NCI-H446 treated with DMSO at 0.1 percent for 48 hours (cell line): Measurements from ENCODE around the gene PNPLA6.
"Not testable (repeated sequence)": the region's sequence is repeated elsewhere in the genome, so short reads cannot be mapped to it uniquely, and the experiment has no call there.

Experiments used
- DNase-seq: peaks from one replicate; lab custom pipeline; 2025; lab: John Stamatoyannopoulos, UW

Gene PNPLA6

DNA sequence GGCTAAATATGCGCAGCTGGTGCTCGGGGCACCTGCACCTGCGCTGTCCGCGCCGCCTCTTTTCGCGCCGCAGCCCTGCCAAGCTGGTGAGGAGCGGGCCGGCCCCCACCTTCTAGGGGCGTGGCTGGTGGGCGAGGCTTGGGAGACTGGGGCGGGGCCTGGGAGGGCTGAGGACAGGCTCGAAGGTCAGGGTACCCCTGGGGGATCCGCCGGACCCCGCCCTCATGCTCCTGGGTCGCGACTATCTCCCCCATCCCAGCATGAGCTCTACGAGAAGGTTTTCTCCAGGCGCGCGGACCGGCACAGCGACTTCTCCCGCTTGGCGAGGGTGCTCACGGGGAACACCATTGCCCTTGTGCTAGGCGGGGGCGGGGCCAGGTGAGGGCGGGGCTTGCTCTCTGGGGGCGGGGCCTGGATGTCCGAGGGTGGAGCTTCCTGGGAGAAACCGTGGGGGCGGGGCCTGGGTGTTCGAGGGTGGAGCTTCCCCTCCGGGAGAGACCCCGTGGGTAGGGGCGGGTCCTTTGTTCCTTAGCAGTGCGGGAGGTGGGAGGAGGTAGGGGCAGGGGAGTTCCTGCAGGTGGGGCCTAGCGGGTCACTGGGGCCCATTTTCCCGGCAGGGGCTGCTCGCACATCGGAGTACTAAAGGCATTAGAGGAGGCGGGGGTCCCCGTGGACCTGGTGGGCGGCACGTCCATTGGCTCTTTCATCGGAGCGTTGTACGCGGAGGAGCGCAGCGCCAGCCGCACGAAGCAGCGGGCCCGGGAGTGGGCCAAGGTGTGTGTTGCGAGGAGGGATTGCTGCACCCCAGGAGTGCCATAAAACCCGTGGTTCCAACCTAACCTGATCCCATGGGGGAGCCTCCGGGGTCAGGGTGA lies 19.7 kb downstream of the PNPLA6 start:
- no peak for DNase-seq

DNA sequence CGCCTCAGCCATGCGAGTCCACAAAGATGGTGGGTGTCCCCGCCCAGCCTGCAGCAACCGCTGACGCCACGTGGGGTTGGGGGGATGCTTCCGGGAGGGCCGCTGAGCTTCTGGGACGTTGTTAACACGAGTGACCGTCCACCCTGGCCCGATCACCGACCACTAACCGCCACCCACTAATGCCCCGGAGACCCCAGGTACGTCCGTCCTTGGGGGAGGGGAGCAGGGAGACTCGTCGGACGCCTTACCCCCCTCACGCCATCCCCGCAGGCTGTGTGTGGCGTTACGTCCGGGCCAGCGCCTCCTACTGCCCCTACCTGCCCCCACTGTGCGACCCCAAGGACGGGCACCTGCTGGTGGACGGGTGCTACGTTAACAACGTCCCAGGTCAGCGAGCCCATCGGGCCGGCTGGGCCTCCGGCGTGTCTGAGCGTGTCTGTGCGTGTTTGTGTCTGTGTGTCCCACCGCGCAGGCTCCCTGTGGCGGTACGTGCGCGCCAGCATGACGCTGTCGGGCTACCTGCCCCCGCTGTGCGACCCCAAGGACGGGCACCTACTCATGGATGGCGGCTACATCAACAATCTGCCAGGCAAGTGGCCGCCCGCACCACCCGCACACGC lies 21.3 kb downstream of the PNPLA6 start:
- no peak for DNase-seq

DNA sequence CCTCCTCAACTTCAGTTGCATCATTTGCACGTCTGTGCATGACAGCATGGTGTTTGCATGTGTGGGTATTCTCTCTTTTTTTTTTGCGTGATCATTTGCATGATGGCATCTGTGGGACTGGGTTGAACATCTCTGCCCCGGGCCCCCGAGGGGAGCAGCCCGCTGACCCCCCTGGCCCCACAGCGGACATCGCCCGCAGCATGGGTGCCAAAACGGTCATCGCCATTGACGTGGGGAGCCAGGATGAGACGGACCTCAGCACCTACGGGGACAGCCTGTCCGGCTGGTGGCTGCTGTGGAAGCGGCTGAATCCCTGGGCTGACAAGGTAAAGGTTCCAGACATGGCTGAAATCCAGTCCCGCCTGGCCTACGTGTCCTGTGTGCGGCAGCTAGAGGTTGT lies 23.1 kb downstream of the PNPLA6 start:
- no peak for DNase-seq

DNA sequence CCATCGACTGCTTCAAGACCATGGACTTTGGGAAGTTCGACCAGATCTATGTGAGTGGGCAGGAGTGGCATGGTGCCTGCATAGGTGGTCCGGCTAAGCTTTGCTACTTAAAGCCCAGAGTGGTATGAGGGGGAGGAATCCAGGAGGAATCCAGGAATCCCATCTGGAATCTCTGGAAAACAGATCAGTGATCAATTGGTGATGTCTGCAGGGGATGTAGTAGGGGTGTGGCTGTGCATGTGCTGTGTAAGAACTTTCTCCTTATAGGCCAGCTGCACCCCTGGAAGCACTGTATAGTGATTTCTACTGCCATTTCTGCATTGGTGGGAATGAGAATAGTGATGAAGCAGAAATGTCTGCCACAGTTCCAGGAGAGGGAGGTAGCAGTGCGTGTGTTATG lies 23.6 kb downstream of the PNPLA6 start:
- no peak for DNase-seq

DNA sequence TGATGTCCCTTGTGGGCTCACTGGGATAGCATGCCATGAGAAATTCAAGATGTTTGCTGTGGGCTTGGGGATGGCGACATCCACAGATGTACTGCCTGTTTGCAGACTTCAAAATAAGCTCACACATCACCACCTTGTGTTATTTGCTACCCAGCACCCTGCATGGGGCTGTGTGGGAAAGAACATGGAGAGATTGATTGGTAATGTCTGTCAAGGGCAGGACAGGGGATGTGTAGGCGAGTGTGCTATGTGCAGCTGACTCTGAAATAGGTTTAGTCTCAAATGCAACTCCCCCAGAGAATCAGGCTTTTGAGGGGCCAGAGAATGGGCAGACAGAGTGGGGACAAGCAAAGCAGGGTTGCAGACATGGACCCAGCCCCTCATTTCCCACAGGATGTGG lies 24.7 kb downstream of the PNPLA6 start:
- DNase-seq: no peak

DNA sequence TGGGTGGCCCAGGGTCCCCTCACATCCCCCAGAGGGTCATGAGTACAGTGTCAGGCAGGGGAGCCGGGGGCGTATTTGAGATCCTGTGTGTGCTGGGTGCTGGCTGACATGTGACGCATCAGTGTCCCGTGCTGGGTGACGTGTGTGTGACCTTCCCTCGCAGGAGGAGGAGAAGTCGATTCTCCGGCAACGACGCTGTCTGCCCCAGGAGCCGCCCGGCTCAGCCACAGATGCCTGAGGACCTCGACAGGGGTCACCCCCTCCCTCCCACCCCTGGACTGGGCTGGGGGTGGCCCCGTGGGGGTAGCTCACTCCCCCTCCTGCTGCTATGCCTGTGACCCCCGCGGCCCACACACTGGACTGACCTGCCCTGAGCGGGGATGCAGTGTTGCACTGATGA lies 25.8 kb downstream of the PNPLA6 start:
- no peak for DNase-seq

DNA sequence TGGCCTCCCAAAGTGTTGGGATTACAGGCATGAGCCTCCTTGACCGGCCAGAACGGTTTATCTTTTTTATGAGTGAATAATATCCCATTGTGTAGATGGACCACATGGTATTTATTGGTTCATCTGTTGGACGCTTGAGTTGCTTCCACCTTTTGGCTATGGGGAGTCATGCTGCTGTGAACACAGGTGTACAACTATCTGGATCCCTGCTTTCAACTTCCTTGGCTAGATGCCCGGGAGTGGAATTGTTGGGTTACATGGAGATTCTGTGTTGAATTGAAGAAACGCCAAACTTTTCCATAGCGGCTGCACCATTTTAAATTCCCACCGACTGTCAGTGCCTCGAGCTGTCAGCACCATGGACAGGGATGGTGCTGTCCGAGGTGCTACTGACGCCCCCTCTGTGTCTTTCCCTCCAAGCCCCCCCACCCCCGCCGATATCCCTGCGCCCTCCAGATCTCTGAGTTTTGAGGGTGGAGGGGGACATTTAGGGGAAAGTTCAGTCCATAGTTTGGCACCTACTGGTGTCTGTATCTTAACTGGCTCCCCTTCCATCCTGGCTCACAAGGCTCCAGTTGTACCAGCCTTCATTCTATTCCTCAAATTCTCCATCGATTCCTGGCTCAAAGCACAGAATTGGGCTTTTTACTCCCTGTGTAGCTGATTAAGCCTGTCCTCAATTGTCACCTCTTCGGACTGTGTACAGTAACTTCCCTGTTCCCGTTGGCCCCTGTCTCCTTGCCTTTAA lies 27.3 kb downstream of the PNPLA6 start:
- DNase-seq: no peak

DNA sequence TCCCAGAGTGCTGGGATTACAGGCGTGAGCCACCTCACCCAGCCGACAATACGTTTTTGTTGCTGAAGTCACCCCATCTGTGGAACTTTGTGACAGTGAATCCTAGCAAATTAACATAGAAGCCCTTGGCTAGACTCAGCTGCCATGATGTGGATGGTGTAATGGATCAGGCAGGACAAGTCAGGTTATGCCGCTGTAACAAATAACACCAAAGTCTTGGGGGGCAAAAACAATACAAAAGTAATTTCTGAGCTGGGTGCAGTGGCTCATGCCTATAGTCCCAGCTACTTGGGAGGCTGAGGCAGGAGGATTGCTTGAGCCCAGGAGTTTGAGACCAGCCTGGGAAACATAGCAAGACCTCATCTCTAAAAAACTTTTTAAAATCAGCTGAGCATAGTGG lies 29.3 kb downstream of the PNPLA6 start:
- DNase-seq: no peak

DNA sequence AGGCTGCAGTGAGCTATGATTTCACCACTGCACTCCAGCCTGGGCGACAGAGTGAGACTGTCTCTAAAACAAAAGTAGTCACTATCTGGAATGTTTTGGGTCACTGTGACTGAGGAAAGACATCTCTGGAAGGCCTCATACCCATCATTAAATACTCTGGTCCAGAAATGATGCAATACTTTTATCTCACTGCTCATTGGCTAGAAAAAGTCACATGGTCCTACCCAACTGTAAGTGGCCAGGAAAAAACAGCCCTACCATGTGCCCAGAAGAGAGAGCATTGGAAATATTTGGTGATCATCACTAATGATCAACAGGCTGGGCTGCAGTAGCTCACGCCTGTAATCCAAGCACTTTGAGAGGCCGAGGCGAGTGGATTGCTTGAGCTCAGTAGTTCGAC lies 29.8 kb downstream of the PNPLA6 start:
- DNase-seq: no peak

DNA sequence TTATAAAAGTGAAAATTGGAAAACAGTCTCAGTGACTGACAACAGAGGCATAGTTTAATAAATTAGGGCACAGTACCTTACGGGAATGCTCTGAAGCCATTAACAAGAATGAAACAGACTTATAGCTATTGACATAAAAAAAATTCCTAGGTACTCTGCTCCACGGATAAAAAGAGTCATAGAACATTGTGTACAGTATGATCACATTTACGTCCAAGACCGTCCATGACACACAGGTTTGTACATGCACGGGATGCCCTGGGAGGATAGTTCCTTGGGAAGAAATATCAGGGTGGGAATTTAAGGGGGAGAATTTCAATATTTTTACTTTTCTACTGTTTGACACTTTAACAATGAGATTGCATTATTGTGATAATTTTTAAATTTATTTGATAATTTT lies 35.2 kb downstream of the PNPLA6 start:
- no peak for DNase-seq

DNA sequence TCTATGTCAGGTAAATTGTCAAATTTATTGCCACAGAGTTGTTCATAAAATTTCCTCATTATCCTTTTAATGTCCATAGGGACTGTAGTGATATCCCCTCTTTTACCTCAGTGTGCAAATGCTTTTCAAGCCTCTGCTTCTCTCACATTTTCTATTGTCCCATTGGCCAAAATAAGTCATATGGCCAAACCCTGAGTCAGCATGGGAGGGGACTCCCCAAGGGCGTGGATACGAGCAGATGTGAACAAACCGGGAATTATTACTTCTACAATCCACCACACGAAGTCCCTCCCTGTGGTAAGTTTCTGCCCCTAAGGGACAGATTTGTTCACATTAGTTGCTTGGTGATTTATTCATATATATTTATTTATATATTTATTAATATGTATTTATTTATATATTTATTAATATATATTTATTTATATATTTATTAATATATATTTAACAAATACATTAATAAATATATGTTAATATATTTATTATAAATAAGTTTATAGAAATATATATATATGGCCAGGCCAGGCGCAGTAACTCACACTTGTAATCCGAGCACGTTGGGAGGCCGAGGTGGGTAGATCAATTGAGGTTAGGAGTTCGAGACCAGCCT lies 40.0 kb downstream of the PNPLA6 start:
- no peak for DNase-seq

DNA sequence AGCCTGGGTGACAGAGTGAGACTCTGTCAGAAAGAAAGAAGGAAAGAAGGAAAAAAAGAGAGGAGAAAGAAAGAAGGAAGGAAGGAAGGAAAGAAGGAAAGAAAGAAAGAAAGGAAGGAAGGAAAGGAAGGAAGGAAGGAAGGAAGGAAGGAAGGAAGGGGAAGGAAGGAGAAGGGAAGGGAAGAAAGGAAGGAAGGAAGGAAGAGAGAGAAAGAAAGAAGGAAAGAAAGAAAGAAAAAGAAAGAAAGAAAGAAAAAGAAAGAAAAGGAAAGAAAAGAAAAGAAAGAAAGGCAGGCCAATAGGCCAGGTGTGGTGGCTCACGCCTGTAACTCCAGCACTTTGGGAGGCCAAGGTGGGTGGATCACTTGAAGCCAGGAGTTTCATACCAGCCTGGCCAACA lies 41.9 kb downstream of the PNPLA6 start:
- not testable (repeated sequence) for DNase-seq

DNA sequence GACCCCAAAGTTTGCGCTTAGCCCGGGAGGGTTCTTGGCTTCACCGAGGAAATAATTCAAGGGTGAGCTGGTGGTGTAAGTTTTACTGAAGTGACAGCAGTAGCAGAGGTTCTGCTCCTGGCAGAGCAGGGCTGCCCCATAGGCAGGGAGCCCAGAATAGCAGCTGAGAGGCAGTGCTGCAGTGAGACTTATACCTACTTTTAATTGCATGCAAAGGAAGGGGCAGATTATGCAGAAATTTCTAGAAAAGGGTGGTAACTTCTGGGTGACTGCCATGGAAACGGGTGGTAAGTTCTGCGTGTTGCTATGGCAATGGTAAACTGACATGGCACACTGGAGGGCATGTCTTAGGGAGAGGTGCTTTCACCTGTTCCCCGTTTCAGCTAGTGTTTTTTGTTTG lies 42.6 kb downstream of the PNPLA6 start:
- DNase-seq: no peak

DNA sequence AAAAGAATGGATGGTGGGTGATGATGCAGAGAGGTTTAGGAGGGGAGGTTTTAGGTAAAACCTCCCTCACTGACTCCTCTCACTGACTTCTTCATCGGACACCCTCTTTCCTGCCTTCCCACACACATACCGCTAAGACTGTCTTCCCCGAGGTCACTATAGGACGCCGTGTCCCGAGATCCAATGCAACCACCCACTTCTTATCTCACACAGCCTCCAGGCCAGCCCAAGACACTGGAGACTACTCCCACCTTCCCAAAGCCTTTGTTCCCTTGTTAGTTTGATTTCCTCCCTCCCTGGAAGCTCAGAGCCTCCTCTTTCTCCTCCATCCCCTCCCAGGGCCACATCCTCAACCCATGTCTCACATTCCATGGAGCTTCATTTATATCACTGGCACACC lies 43.7 kb downstream of the PNPLA6 start:
- DNase-seq: no peak

DNA sequence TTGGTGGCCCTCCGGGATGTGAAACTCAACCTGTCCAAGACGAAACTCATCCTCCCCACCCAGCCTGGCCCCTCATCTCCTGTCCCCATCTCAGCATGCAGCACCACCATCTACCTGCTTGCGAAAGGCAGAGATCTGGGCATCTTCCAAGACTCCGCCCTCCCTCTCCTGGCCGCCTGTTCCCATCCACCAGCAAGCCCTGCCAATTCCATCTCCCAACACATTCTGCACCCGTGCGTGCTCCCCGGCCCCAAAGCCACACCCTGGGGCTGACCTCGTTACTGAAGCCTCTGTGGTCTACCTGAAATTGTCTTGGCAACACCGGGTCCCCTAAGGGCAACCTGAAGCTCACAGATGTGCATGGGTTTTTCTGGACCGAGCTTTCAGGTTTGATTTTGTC lies 46.9 kb downstream of the PNPLA6 start:
- no peak for DNase-seq

DNA sequence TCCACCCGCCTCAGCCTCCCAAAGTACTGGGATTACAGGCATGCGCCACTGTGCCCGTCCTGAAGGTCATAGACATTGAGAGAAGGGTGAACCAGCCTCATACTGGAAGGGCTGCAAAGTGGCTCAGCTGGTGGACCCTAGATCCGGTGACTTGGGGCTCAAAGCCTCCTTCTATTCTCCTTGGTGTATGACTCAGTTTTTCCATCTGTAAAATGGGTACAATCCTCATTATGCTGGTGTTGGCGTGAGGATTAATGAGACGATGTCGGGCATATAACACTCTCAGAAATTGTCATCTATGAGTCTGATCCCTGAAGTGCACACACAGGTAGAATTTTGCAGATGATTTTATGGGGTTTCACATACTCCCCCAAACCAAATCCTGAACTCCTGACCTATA lies 54.3 kb downstream of the PNPLA6 start:
- no peak for DNase-seq

DNA sequence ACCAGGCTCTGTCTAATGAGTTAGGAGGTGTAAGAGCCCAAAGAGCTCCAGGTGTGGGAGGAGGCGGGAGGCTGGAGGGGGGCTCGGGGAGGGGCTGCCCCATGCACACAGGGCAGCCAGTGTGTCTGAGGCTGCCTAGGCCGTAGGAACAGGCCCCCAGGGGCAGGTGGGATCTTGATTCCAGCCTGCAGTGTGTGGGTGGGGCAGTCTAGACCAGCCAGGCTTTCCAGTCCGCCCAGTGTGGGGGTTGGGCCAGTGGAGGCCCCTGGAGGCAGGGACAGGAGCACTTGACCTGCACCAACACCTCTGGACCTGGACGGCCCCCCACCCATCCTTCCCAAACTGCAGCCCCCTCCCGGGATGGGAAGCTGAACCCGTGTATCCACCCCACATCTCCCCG lies 54.7 kb downstream of the PNPLA6 start:
- DNase-seq: no peak

DNA sequence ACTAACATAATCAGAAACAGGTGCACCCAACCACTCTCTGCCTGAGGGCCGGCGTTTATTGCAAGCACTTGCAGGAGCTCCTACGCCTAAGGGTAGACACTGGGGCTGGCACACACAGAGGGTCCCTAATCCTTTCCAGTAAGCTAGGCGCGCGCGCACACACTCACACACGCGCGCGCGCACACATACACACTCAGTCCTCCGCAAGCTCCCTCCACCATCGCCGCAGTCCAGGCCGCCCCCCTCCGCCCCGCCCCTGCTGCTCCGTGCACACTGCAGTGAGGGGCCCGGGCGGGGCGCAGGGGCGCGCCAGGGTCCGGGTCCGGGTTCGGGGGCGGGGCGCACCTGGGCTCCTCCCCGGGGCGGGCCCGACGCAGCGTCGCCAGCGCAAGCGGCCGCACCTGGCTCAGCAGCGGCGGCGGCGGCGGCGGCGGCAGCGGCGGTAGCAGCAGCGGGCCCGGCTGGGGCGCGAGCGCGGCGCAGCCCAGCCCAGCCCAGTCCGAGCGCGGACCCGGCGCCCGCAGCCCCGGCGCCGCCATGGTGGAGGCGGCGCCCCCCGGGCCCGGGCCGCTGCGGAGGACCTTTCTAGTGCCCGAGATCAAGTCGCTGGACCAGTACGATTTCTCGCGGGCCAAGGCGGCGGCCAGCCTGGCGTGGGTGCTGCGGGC lies 60.1 kb downstream of the PNPLA6 start, which contains the start of gene CAMSAP3:
CAMSAP3 (plus strand) TSS at position 398 of the 668 bp plus-strand sequence; CDS start at position 538, 140 bp downstream.
- no peak for DNase-seq

DNA sequence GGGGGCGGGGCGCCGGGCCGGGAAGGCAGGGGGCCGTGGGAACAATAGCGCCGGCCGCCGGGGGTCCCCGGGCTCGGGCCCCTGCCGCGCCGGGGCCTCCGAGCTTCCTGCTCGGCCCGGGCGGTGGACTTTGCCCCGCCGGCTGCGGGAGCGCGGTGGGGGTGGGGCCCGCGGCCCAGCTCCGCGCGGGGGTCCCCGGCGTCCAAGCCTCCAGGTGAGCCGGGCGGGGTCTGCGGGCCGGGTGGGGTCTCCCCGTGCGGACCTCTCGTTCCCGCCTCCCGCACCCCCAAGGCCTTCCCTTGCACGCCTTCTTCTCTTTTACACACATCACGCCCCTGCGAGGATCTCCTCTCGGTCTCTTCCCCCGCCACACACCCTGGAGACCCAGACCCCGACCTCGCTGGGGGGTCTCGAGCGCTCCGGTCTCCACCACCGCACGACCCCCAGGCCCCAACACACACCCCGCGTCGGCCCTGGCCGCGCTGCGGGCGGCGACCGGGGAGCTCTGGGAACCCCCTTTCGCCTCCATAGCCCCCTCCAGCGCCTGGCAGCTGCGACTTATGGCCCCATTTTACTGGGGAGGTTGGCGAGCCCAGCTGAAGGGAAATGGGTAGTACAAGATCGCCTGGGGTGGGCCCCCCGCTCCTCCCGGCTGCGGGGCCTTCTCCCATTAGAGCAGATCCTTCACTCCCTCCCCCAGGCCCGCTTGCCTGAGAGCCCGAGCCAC lies 60.9 kb downstream of the PNPLA6 start:
- no peak for DNase-seq

DNA sequence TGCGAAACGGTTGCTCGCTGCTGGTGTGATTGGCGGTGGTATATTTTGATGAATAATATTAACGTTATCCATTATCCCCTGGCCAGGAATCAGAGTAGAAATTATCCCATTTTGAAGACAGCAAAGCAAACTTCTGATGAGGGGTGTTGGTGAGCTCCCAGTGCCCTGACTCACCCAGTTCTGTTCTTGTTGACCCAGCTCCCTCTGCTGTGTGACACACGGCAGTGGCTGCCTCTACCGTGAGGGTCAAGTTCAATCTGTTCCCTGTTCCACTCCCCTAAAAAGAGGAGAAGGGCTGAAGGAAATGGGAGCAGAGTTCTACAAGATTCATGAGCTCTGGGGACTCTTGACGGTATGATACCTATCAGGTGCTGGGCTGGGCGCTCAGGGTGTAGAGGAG lies 62.2 kb downstream of the PNPLA6 start:
- DNase-seq: no peak

DNA sequence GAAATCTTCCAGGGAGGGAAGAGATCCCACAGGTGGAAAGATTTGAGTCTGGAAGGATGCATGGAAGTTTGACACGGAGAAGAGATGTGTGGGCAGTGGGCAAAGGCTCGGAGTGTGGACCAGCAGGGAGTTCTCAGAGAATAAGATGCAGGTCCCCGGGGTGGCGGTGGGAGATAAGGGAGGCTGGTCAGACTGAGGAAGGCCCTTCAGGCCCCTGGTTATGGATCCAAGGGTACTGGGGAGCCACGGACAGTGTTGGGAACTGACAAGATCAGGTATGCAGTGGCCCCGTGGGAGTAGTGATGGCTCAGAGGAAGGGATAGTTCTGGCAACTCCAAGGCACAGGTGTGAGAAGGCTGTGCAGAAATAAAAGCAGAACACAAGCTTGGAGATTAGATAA lies 62.7 kb downstream of the PNPLA6 start:
- no peak for DNase-seq
